HepG2 (cell line): Measurements from ENCODE around the gene UPB1. TPM values are rescaled to one million over a fixed set of nuclear protein-coding genes. Genes with fewer than 3 reads are reported as not detected.

Source experiments
- BRF2 ChIP-seq: sonication (generic); formaldehyde crosslinking; IDR thresholded peaks from 2 replicates; pipeline ENCODE4 v1.8.1; 2022; ENCODE audit warnings: mild to moderate bottlenecking, missing genetic modification reagents
- CENPBD1 ChIP-seq: sonication (generic); formaldehyde crosslinking; IDR thresholded peaks from 2 replicates; pipeline ENCODE4 v1.8.0; 2022; ENCODE audit warnings: missing genetic modification reagents, low read depth, mild to moderate bottlenecking, borderline replicate concordance
- CENPX ChIP-seq: sonication (generic); formaldehyde crosslinking; IDR thresholded peaks from 2 replicates; pipeline ENCODE4 v1.9.0; 2021; ENCODE audit warnings: mild to moderate bottlenecking, missing genetic modification reagents, moderate library complexity
- DRAP1 ChIP-seq: IDR thresholded peaks from 2 replicates; pipeline ENCODE4 v1.6.1; 2016; ENCODE audit warnings: missing genetic modification reagents, missing compliant biosample characterization
- EHMT2 ChIP-seq: fragments of 200-600 bp; sonication (generic); IDR thresholded peaks from 2 replicates; pipeline ENCODE4 v1.7.0; 2017; ENCODE audit warnings: antibody characterized with exemption, low read depth, low read length, borderline replicate concordance
- GATA4 ChIP-seq: sonication (generic); IDR thresholded peaks from 2 replicates; pipeline ENCODE4 v1.6.1; 2016; ENCODE audit warnings: antibody characterized with exemption, low read depth, borderline replicate concordance
- GFI1 ChIP-seq: sonication (generic); formaldehyde crosslinking; IDR thresholded peaks from 2 replicates; pipeline ENCODE4 v1.5.0; 2020; ENCODE audit warnings: missing genetic modification reagents, mild to moderate bottlenecking, borderline replicate concordance
- MBNL3 ChIP-seq: fragments of 250-450 bp; sonication (Bioruptor Pico); conservative IDR thresholded peaks from 2 replicates; pipeline ENCODE4 v1.8.0; 2022; ENCODE audit warnings: mild to moderate bottlenecking, inconsistent platforms
- MXD3 ChIP-seq: IDR thresholded peaks from 2 replicates; pipeline ENCODE4 v1.6.1; 2016; ENCODE audit warnings: mild to moderate bottlenecking, missing biosample characterization, missing genetic modification reagents
- PAX8 ChIP-seq: sonication (generic); formaldehyde crosslinking; IDR thresholded peaks from 2 replicates; pipeline ENCODE4 v1.8.0; 2022; ENCODE audit warnings: mild to moderate bottlenecking, missing genetic modification reagents, borderline replicate concordance
- PLRG1 ChIP-seq: fragments of 450-650 bp; conservative IDR thresholded peaks from 2 replicates; pipeline ENCODE4 v1.6.1; 2016
- PRDM4 ChIP-seq: sonication (generic); formaldehyde crosslinking; IDR thresholded peaks from 2 replicates; pipeline ENCODE4 v1.9.0; 2021; ENCODE audit warnings: missing genetic modification reagents, borderline replicate concordance
- SATB2 ChIP-seq: sonication (generic); formaldehyde crosslinking; IDR thresholded peaks from 2 replicates; pipeline ENCODE4 v1.5.0; 2020; ENCODE audit warnings: missing genetic modification reagents
- TCF7L2 ChIP-seq: IDR thresholded peaks from 2 replicates; pipeline ENCODE4 v1.6.1; 2011; ENCODE audit warnings: mild to moderate bottlenecking, low read depth, low read length, moderate library complexity
- YY1 ChIP-seq: IDR thresholded peaks from 2 replicates; pipeline ENCODE4 v1.6.1; 2011; ENCODE audit warnings: low read length, low read depth, moderate library complexity, mild to moderate bottlenecking; ENCODE audit not compliant: insufficient read depth, insufficient replicate concordance
- ZBTB3 ChIP-seq: sonication (generic); formaldehyde crosslinking; IDR thresholded peaks from 2 replicates; pipeline ENCODE4 v1.4.0; 2020; ENCODE audit warnings: low read depth, mild to moderate bottlenecking, moderate library complexity, missing genetic modification reagents, borderline replicate concordance
- ZFP36 ChIP-seq: fragments of 150-350 bp; IDR thresholded peaks from 2 replicates; pipeline ENCODE4 v1.6.1; 2018; ENCODE audit warnings: borderline replicate concordance, low read length, low read depth; ENCODE audit not compliant: partially characterized antibody
- ZNF260 ChIP-seq: sonication (generic); formaldehyde crosslinking; IDR thresholded peaks from 2 replicates; pipeline ENCODE4 v1.4.0; 2020; ENCODE audit warnings: missing genetic modification reagents, low read depth, mild to moderate bottlenecking, borderline replicate concordance
- ZNF367 ChIP-seq: sonication (generic); formaldehyde crosslinking; IDR thresholded peaks from 2 replicates; pipeline ENCODE4 v1.4.0; 2020; ENCODE audit warnings: missing genetic modification reagents, borderline replicate concordance
- ZNF431 ChIP-seq: sonication (generic); formaldehyde crosslinking; IDR thresholded peaks from 2 replicates; pipeline ENCODE4 v1.9.0; 2022; ENCODE audit warnings: missing genetic modification reagents, low read depth, mild to moderate bottlenecking, borderline replicate concordance
- ZNF496 ChIP-seq: sonication (generic); formaldehyde crosslinking; IDR thresholded peaks from 2 replicates; pipeline ENCODE4 v1.8.1; 2023; ENCODE audit warnings: mild to moderate bottlenecking, moderate library complexity, missing genetic modification reagents; ENCODE audit not compliant: insufficient replicate concordance
- ZNF83 ChIP-seq: sonication (generic); formaldehyde crosslinking; IDR thresholded peaks from 2 replicates; pipeline ENCODE4 v1.4.0; 2020; ENCODE audit warnings: missing genetic modification reagents, mild to moderate bottlenecking, borderline replicate concordance
- polyA plus RNA-seq, 8 experiments: library from polyadenylated mRNA; depleted of rRNA in 3 of 8; stranded (reverse) in 7 of 8; unstranded in 1 of 8; fragments of >200 nt; fragmentation: Illumina TruSeq in 4 of 8; extraction: Trizol in 4 of 8; gene quantifications; 2 replicates each; pipeline versions ENCODE4 v1.2.1 to v1.2.3, GENCODE V29; 2011 to 2016; ENCODE audit warnings: low read depth in 4 of 8, missing spikeins in 1 of 8, mixed read lengths in 1 of 8; ENCODE audit not compliant: insufficient read depth in 1 of 8
- total RNA-seq, 5 experiments: library from RNA; depleted of rRNA; stranded (reverse); fragments of >200 nt; fragmentation: Illumina TruSeq; extraction: Trizol; gene quantifications; 2 replicates each; pipeline ENCODE4 v1.2.3, GENCODE V29; 2016; ENCODE audit warnings: low read depth in 1 of 5

UPB1 gene
- total and polyA plus RNA-seq, 2 of the 13 experiments (the other 11 are each of a cell fraction or from before 2014, with no cell fraction given) = 0.38 to 1.2 TPM

- TF ChIP-seq SATB2 (CRISPR knock-in tag) (peak; percentile 87; the same call in 1 of the 2 replicates), ZNF496 (CRISPR knock-in tag) (no peak), TCF7L2 (no peak), ZBTB3 (CRISPR knock-in tag) (peak; percentile 87; the same call in 1 of the 2 replicates), YY1 (peak; percentile 37), ZNF83 (CRISPR knock-in tag) (peak; percentile 86), MBNL3 (no peak), GATA4 (peak; percentile 81; the same call in 1 of the 2 replicates), BRF2 (peak; percentile 71; the same call in 1 of the 2 replicates), ZFP36 (no peak), CENPX (CRISPR knock-in tag) (no peak), DRAP1 (peak; percentile 89), CENPBD1 (no peak; the same call in 1 of the 2 replicates), ZNF367 (CRISPR knock-in tag) (no peak), GFI1 (CRISPR knock-in tag) (peak; percentile 93), PLRG1 (no peak), ZNF431 (CRISPR knock-in tag) (peak; percentile 97; the same call in 1 of the 2 replicates), PRDM4 (CRISPR knock-in tag) (no peak), MXD3 (CRISPR knock-in tag) (peak; percentile 97), PAX8 (CRISPR knock-in tag) (peak; percentile 79; the same call in 1 of the 2 replicates), EHMT2 (no peak), ZNF260 (CRISPR knock-in tag) (0 out of 2 replicates have a peak, but pooled peaks have one; percentile 59)
Observed at GRCh38 chr22:24514241-24515026, 19.3 kb downstream of the UPB1 start (continued).
